DND-41 (cell line): ENCODE measurements around the gene SVIL.
"Not testable (repeated sequence)": the region's sequence is repeated elsewhere in the genome, so short reads cannot be mapped to it uniquely, and the experiment has no call there.

ENCODE experiments used
- ATAC-seq: fragments of 200-7000 bp; cut with Tn5 transposase; 3 replicates; pipeline ENCODE4 v1.9.1; 2021; ENCODE audit warnings: low read depth; ENCODE audit not compliant: insufficient read depth
- DNase-seq: peaks from one replicate; pipeline ENCODE4 v3.0.0-alpha.2; 2020
- H2AFZ ChIP-seq: 2 replicates; pipeline ENCODE4 v1.6.0; 2012; ENCODE audit warnings: low read depth, low read length
- H3K27ac ChIP-seq: 2 replicates; pipeline ENCODE4 v1.5.1; 2012; ENCODE audit warnings: low read length, inconsistent platforms
- H3K27me3 ChIP-seq: fragments of 200-600 bp; sonication (generic); 2 replicates; pipeline ENCODE4 v1.6.0; 2012; ENCODE audit warnings: low read length, mild to moderate bottlenecking, inconsistent platforms; ENCODE audit not compliant: insufficient read depth, poor library complexity
- H3K36me3 ChIP-seq: 2 replicates; pipeline ENCODE4 v1.5.1; 2012; ENCODE audit warnings: low read length, inconsistent platforms; ENCODE audit not compliant: insufficient read depth
- H3K4me1 ChIP-seq: 2 replicates; pipeline ENCODE4 v1.5.1; 2012; ENCODE audit warnings: mild to moderate bottlenecking, low read length; ENCODE audit not compliant: insufficient read depth
- H3K4me2 ChIP-seq: 2 replicates; pipeline ENCODE4 v1.6.0; 2012; ENCODE audit warnings: mild to moderate bottlenecking, moderate library complexity, low read length, inconsistent platforms; ENCODE audit not compliant: insufficient read depth
- H3K4me3 ChIP-seq, 2 experiments: fragments of 200-600 bp in 1 of 2; shearing (Covaris generic) in 1 of 2; 2 replicates each; pipeline ENCODE4 v1.5.1; 2012 to 2016; ENCODE audit warnings: inconsistent platforms in 2 of 2, low read length in 2 of 2, mild to moderate bottlenecking in 2 of 2, low read depth in 1 of 2, moderate library complexity in 1 of 2
- H3K79me2 ChIP-seq: 2 replicates; pipeline ENCODE4 v1.6.0; 2012; ENCODE audit warnings: low read length, inconsistent platforms; ENCODE audit not compliant: insufficient read depth
- H3K9ac ChIP-seq: 2 replicates; pipeline ENCODE4 v1.6.0; 2012; ENCODE audit warnings: low read depth, mild to moderate bottlenecking, inconsistent platforms, low read length, moderate library complexity
- H3K9me3 ChIP-seq: 2 replicates; pipeline ENCODE4 v1.5.1; 2012; ENCODE audit warnings: low read length, moderate library complexity, mild to moderate bottlenecking, inconsistent platforms; ENCODE audit not compliant: insufficient read depth, severe bottlenecking
- H4K20me1 ChIP-seq: 2 replicates; pipeline ENCODE4 v1.6.0; 2012; ENCODE audit warnings: low read length; ENCODE audit not compliant: insufficient read depth
- CTCF ChIP-seq: IDR thresholded peaks from 2 replicates; pipeline ENCODE4 v1.5.1; 2012; ENCODE audit warnings: borderline replicate concordance, low read length, moderate library complexity, mild to moderate bottlenecking; ENCODE audit not compliant: poor library complexity, severe bottlenecking; ENCODE audit errors: extremely low read depth
- EZH2 ChIP-seq: IDR thresholded peaks from 3 replicates; pipeline ENCODE4 v1.6.1; 2012; ENCODE audit warnings: borderline replicate concordance, low read depth, mild to moderate bottlenecking, moderate library complexity, low read length, inconsistent platforms; ENCODE audit not compliant: severe bottlenecking

SVIL gene

GRCh38 chr10:29448756-29449592, 185.8 kb downstream of the SVIL start:
- not testable (repeated sequence) for H3K79me2 ChIP-seq, H3K4me2 ChIP-seq, H2AFZ ChIP-seq, H4K20me1 ChIP-seq, H3K9ac ChIP-seq, H3K4me3 ChIP-seq, H3K9me3 ChIP-seq, H3K27ac ChIP-seq, H3K27me3 ChIP-seq, H3K36me3 ChIP-seq
- ATAC-seq (peak; percentile 88), DNase-seq (peak; percentile 76)
- peaks cover 14% of the 10 kb centered on the region for H3K4me1 ChIP-seq
- peak; percentile 72 for TF ChIP-seq CTCF

GRCh38 chr10:29448125-29448524, 186.6 kb downstream of the SVIL start:
- Histone ChIP-seq H4K20me1 (peaks cover 6% of the 10 kb centered on the region; the same call in 1 of the 2 replicates), H3K4me1 (peaks cover 14% of the 10 kb centered on the region), H3K4me2 (no peak overlapping the region), H3K36me3 (no peaks in the 10 kb centered on the region), H3K4me3 (no peak overlapping the region), H3K27me3 (no peaks in the 10 kb centered on the region), H2AFZ (no peak overlapping the region), H3K79me2 (0 out of 2 replicates have a peak, but pooled peaks cover 2% of the 10 kb centered on the region), H3K9ac (no peak overlapping the region), H3K9me3 (no peaks in the 10 kb centered on the region), H3K27ac (peak overlapping the region; percentile 39; the same call in 1 of the 2 replicates)
- TF ChIP-seq EZH2 (no peak), CTCF (no peak)
- no peak for DNase-seq
- ATAC-seq: no peak

DNA sequence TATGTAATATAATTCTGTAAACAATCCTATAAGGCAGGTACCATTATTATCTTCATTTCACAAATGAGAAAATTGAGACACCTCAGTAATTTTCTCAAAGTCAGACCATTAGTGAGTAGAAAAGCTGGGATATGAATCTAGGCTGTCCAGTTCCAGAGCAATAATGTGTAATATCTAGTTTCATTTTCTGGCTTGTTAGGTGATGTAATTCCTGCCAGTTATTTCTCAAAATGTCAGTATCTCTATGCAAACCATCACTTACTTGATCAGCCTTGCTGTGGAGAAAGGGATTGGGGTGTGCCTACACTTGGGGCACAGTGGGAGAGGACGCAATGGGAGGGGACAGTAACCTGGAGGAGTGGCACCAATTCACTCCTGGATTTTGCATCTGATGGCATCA, 188.4 kb downstream of the SVIL start:
- no peaks in the 10 kb centered on the region for H3K27me3 ChIP-seq
- TF ChIP-seq EZH2: no peak
- no peak for TF ChIP-seq CTCF
- H2AFZ ChIP-seq: no peak overlapping the region
- H3K4me2 ChIP-seq: no peak overlapping the region
- ATAC-seq (peak; percentile 41; the same call in 2 of the 3 replicates), DNase-seq (no peak)
- no peak overlapping the region for H3K9ac ChIP-seq
- H3K9me3 ChIP-seq: no peaks in the 10 kb centered on the region
- H3K4me3 ChIP-seq: no peak overlapping the region
- no peaks in the 10 kb centered on the region for H3K36me3 ChIP-seq
- 0 out of 2 replicates have a peak, but pooled peaks cover 3% of the 10 kb centered on the region for H3K79me2 ChIP-seq
- peaks cover 14% of the 10 kb centered on the region for H3K4me1 ChIP-seq
- peaks cover 6% of the 10 kb centered on the region; the same call in 1 of the 2 replicates for H4K20me1 ChIP-seq
- H3K27ac ChIP-seq: peak overlapping the region; percentile 20; the same call in 1 of the 2 replicates
